HUES64 (cell line): ENCODE measurements around the gene OR4Q2. TPM values are rescaled to one million over a fixed set of nuclear protein-coding genes. Genes with fewer than 3 reads are reported as not detected.
"Not testable (repeated sequence)": the region's sequence is repeated elsewhere in the genome, so short reads cannot be mapped to it uniquely, and the experiment has no call there.

Experiments used
- H3K27ac ChIP-seq: 2 replicates; pipeline ENCODE4 v1.7.0; 2013; ENCODE audit warnings: low read depth, low read length, inconsistent platforms
- H3K27me3 ChIP-seq: 2 replicates; pipeline ENCODE4 v1.6.1; 2013; ENCODE audit warnings: mild to moderate bottlenecking, low read length; ENCODE audit not compliant: insufficient read depth
- H3K36me3 ChIP-seq: 2 replicates; pipeline ENCODE4 v1.6.1; 2013; ENCODE audit warnings: mild to moderate bottlenecking, low read length; ENCODE audit not compliant: insufficient read depth
- H3K4me1 ChIP-seq: 2 replicates; pipeline ENCODE4 v1.6.1; 2013; ENCODE audit warnings: mild to moderate bottlenecking, low read length, moderate library complexity; ENCODE audit not compliant: insufficient read depth
- H3K4me3 ChIP-seq: 2 replicates; pipeline ENCODE4 v1.5.1; 2013; ENCODE audit warnings: mild to moderate bottlenecking, low read length, moderate library complexity
- H3K9ac ChIP-seq: 2 replicates; pipeline ENCODE4 v1.6.1; 2013; ENCODE audit warnings: mild to moderate bottlenecking, low read depth, low read length
- H3K9me3 ChIP-seq: 2 replicates; pipeline ENCODE4 v1.6.1; 2013; ENCODE audit warnings: low read depth, low read length; ENCODE audit not compliant: insufficient read depth
- WGBS: fragments of 150-250, 120-280 bp; methylation state at CpG from one replicate; pipeline ENCODE4 v1.1.7; 2013; ENCODE audit warnings: missing lambda C conversion rate; 5-methylcytosine and 5-hydroxymethylcytosine counted together
- polyA plus RNA-seq, 2 experiments: library from polyadenylated mRNA; stranded (reverse); fragments of 50-300 nt; gene quantifications; one replicate each; pipeline ENCODE4 v1.2.3, GENCODE V29; 2013

The OR4Q2 gene
- polyA plus RNA-seq (2013, experiment 1 of 2): not detected
- polyA plus RNA-seq (2013, experiment 2 of 2): not detected

DNA sequence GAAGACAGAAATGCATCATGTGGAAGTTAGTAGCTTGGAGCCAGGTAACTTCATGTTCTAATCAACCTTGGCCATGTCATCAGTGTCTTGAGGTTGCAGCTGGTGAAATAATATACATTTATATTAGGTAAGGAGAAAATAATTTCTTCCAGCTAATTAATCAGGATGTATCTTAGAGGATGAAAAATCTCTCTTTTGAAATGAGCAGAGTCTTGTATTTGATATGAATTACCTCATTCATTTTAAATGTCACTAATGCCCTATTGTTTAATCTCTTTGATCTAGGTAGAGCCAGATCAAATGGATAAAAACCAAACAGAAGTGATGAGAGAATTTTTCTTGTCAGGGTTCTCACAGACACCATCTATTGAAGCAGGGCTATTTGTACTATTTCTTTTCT is at the start of gene OR4Q2:
Gene OR4Q2 (plus strand): TSS at position 301 of the 400 bp plus-strand sequence.
- Histone ChIP-seq H3K4me1 (no peaks in the 10 kb centered on the region), H3K4me3 (no peak within 1 kb of the TSS), H3K36me3 (no peaks in the 10 kb centered on the region), H3K9me3 (peaks cover 95% of the 10 kb centered on the region), H3K27ac (no peak within 1 kb of the TSS), H3K27me3 (no peaks in the 10 kb centered on the region), H3K9ac (no peak within 1 kb of the TSS)

DNA sequence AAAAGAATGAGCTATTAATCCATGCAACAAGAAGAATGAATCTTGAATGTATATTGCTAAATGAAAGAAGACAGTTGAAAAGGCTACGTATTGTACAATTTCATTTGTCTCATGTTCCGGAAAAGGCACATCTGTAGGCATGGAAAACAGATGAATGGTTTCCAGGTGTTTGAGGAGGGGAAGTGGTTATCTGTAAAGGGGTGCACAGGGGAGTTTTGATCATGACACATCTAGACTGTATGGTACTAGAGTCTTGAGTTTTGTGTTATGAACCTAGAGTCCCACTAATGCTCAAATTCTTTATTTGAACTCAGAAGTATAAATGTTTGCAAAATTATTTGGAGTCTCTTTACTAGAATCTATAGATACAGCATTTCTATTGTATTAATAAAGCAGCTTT is 32.2 kb upstream of the OR4Q2 start:
- H3K27ac ChIP-seq, H3K4me3 ChIP-seq, H3K9ac ChIP-seq, H3K27me3 ChIP-seq, H3K36me3 ChIP-seq, H3K4me1 ChIP-seq: not testable (repeated sequence)
- 44% methylated on average over 2 of the region's 2 CpGs for WGBS
- H3K9me3 ChIP-seq: peaks cover 56% of the 10 kb centered on the region

DNA sequence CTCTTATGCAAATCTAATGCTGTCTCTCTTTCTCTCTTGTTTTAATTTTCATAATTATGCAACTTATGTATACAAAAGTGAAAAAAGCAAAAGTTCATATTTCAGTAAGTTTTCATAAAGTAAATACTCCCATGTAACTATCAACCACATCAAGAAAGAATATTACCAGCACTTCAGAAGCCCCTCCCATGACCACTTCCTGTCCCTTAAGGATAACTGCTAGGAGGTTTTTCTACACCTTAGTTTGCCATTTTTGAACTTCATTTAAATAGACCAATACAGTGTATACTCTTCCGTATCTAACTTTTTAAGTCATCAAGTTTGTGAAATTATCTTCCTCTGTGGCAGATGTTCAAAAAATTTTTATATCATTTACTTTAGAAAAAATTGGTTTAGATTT is 27.1 kb upstream of the OR4Q2 start:
- H3K4me1 ChIP-seq: no peaks in the 10 kb centered on the region
- no peak overlapping the region for H3K4me3 ChIP-seq
- peaks cover 76% of the 10 kb centered on the region for H3K9me3 ChIP-seq
- H3K36me3 ChIP-seq: no peaks in the 10 kb centered on the region
- H3K27me3 ChIP-seq: no peaks in the 10 kb centered on the region
- H3K27ac ChIP-seq: no peak overlapping the region
- no CpG with 5 or more reads among the region's 1 CpG for WGBS
- H3K9ac ChIP-seq: no peak overlapping the region

DNA sequence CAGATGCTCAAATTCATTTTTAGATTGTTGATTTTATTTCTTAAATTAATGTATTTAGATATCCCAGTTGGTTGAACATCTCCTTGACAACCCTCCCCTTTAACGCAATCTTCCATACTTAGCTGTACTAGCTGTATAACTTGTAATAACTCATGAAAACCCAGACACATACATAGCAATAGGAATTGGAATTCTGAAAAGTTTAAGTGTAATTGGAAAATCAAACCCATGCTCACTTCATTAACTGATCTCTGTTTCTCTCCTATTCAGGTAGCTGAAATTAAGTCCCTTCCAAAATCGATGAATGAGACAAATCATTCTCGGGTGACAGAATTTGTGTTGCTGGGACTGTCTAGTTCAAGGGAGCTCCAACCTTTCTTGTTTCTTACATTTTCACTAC is 26.7 kb upstream of the OR4Q2 start, which contains the start of gene OR4K15:
Gene OR4K15 (plus strand): TSS at position 301 of the 400 bp plus-strand sequence. CDS start 0 bp downstream, at position 301.
- Histone ChIP-seq H3K9me3 (peaks cover 77% of the 10 kb centered on the region), H3K4me1 (no peaks in the 10 kb centered on the region), H3K4me3 (no peak within 1 kb of the TSS), H3K36me3 (no peaks in the 10 kb centered on the region), H3K27me3 (no peaks in the 10 kb centered on the region), H3K27ac (no peak within 1 kb of the TSS), H3K9ac (no peak within 1 kb of the TSS)
- WGBS: 100% methylated on average over 3 of the region's 3 CpGs

DNA sequence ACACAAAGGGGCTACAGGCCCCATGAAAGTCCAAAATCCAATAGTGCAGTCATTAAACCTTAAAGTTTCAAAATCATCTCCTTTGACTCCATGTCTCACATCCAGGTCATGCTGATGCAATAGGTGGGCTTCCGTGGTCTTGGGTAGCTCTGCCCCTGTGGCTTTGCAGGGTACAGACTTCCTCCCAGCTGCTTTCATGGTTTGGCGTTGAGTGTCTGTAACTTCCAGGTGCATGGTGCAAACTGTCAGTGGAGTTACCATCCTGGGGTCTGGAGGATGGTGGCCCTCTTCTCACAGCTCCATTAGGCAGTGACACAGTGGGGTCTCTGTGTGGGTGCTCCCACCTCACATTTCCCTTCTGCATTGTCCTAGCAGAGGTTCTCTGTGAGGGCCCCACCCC is 8.5 kb upstream of the OR4Q2 start:
- Histone ChIP-seq H3K36me3 (no peaks in the 10 kb centered on the region), H3K4me3 (no peak overlapping the region), H3K27me3 (no peaks in the 10 kb centered on the region), H3K9me3 (peaks cover 94% of the 10 kb centered on the region), H3K4me1 (no peaks in the 10 kb centered on the region), H3K27ac (no peak overlapping the region), H3K9ac (no peak overlapping the region)
- 62% methylated on average over 2 of the region's 2 CpGs for WGBS

DNA sequence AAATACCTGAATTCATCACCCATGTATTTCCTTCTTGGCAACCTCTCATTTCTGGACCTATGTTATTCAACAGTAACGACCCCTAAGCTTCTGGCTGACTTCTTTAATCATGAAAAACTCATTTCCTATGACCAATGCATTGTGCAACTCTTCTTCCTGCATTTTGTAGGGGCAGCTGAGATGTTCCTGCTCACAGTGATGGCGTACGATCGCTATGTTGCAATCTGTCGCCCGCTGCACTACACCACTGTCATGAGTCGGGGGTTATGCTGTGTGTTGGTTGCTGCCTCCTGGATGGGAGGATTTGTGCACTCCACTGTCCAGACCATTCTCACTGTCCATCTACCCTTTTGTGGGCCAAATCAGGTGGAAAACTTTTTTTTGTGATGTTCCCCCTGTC is 356 bp downstream of the OR4Q2 start:
- Histone ChIP-seq H3K4me3 (no peak overlapping the region), H3K4me1 (no peaks in the 10 kb centered on the region), H3K9ac (no peak overlapping the region), H3K36me3 (no peaks in the 10 kb centered on the region), H3K27ac (no peak overlapping the region), H3K9me3 (peaks cover 96% of the 10 kb centered on the region), H3K27me3 (no peaks in the 10 kb centered on the region)
- WGBS: 80% methylated on average over 7 of the region's 7 CpGs

DNA sequence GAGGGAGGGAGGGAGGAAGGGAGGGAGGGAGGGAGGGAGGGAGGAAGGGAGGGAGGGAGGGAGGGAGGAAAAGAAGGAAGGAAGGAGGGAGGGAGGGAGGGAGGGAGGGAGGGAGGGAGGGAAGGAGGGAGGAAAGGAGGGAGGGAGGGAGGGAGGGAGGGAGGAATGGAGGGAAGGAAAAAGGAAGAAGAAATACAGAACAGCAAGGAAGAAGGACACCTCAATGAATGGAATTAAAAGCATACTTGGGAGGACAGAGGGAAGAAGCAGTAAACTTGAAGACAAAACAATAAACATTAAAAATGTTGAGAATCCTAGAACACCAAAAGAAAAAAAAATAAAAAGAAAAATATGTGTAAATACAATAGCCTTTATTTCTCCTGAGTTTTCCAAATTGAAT is 6.2 kb downstream of the OR4Q2 start:
- H3K4me3 ChIP-seq: no peak overlapping the region
- no peak overlapping the region for H3K27ac ChIP-seq
- H3K9me3 ChIP-seq: peaks cover 88% of the 10 kb centered on the region
- H3K27me3 ChIP-seq: no peaks in the 10 kb centered on the region
- no peak overlapping the region for H3K9ac ChIP-seq
- no peaks in the 10 kb centered on the region for H3K36me3 ChIP-seq
- H3K4me1 ChIP-seq: no peaks in the 10 kb centered on the region

DNA sequence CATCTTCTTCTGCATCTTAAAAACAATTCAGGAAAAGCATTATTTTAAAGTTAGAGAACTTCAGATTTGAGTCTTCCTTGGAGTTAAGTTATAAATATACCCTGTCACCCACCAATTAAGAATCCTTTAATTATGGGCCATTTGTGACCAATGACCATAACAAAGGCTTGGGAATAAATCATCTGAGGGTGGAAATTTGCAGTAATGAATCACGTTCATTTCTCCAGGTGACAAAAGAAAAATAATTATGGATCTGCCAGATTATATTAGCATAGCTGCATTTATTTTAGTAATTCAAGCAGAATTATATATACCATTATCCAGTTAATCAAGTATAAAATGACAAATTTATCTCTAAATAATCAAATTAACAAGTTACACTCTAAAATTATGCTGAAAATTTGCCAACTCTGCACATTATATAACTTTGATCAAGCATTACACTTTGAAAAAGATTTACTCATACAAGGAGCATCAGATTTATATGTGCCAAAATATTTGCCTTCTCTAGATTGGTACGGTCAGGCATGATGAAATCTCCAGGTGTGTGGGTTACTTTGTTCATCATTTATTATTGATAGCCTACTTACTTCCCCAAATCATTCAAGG is 17.4 kb downstream of the OR4Q2 start, which contains the start of gene OR4K14:
Gene OR4K14 (minus strand): TSS at position 51 of the 609 bp plus-strand sequence. CDS start 4,114 bp downstream, outside the sequence.
- no peaks in the 10 kb centered on the region for H3K36me3 ChIP-seq
- 44% methylated on average over 1 of the region's 2 CpGs for WGBS
- no peaks in the 10 kb centered on the region for H3K27me3 ChIP-seq
- no peak within 1 kb of the TSS for H3K9ac ChIP-seq
- no peaks in the 10 kb centered on the region for H3K4me1 ChIP-seq
- H3K4me3 ChIP-seq: no peak within 1 kb of the TSS
- peaks cover 96% of the 10 kb centered on the region for H3K9me3 ChIP-seq
- H3K27ac ChIP-seq: no peak within 1 kb of the TSS

DNA sequence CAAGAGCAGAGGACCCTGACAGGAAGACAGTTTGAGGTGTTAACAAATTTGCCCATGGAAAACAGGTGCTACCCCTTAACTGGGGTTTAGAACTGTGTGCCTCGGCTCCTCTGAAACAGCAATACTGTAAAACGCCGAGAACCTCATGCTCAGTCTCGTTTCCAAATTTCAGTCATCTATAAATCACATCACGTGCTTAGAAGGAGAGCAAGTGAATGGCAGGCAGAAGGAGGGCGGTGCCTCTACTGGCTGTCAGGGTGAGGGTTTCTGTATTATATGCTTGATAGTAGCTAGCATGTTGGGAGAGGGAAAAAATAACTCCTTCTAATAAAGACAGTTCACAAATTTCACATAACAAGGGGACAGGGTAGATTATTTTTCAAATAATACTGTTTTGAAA is 29.1 kb downstream of the OR4Q2 start:
- Histone ChIP-seq H3K9me3 (peaks cover 97% of the 10 kb centered on the region), H3K27me3 (no peaks in the 10 kb centered on the region), H3K36me3 (no peaks in the 10 kb centered on the region), H3K4me1 (no peaks in the 10 kb centered on the region), H3K9ac (no peak overlapping the region), H3K27ac (no peak overlapping the region), H3K4me3 (no peak overlapping the region)
- WGBS: 85% methylated on average over 4 of the region's 6 CpGs

DNA sequence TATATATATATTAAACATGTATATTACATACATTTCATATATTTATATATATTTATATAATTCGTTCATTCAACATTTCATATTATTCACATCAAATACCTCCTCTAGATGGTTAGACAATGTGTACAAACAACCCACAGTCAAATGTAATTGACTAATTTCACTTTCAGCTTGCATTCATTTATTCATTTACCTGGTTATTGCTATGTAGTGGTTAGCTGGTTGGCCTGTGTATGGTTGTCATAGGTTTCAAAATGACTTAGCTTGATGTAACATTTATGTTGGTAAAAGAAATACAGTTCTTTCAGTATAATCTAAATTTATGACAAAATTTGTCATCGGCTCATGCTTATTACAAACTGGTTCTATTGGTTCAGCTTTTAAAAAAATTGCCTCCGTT is 33.5 kb downstream of the OR4Q2 start:
- no peaks in the 10 kb centered on the region for H3K27me3 ChIP-seq
- 50% methylated on average over 2 of the region's 3 CpGs for WGBS
- H3K9ac ChIP-seq: no peak overlapping the region
- H3K9me3 ChIP-seq: peaks cover 63% of the 10 kb centered on the region
- no peaks in the 10 kb centered on the region for H3K4me1 ChIP-seq
- H3K27ac ChIP-seq: no peak overlapping the region
- no peaks in the 10 kb centered on the region for H3K36me3 ChIP-seq
- no peak overlapping the region for H3K4me3 ChIP-seq

DNA sequence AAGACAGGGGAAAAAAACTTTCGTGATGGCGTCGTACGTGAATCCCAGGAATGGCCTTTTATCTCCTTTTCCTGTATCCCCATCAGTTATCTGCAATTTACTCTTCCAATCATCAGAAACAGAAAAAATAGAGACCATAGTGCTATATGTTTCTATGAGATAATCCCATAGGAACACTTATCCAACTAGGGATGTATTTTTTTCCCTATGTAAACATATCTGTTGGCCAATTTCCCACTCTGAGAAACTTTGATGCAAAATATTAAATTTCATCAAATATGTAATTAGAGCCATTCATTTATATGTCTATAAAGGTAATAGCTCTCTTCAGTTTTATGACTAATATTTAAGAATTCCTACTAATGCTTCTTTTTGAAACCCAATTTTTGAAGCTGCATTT is 34.0 kb downstream of the OR4Q2 start, which contains the start of gene OR4K13:
Gene OR4K13 (minus strand): TSS at position 101 of the 400 bp plus-strand sequence. CDS start 1,280 bp downstream, outside the sequence.
- peaks cover 58% of the 10 kb centered on the region for H3K9me3 ChIP-seq
- 100% methylated on average over 4 of the region's 4 CpGs for WGBS
- H3K4me3 ChIP-seq: no peak within 1 kb of the TSS
- H3K4me1 ChIP-seq: no peaks in the 10 kb centered on the region
- H3K27me3 ChIP-seq: no peaks in the 10 kb centered on the region
- no peak within 1 kb of the TSS for H3K27ac ChIP-seq
- no peak within 1 kb of the TSS for H3K9ac ChIP-seq
- no peaks in the 10 kb centered on the region for H3K36me3 ChIP-seq

DNA sequence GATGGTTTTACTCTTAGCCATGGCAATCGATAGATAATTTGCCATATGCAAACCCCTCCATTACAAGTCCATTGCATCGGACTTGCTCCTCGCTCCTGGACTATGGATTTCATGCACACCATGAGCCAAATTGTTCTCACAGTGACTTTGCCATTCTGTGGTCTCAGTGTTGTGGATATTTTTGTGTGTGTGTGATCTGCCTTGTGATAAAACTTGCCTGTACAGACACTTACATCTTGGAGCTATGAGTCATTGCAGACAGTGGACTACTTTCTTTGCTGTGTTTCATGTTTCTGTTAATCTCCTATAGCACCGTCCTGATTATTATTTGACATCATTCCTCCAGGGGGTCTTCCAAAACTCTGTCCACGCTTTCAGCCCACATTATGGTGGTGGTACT is 42.3 kb downstream of the OR4Q2 start:
- peaks cover 68% of the 10 kb centered on the region for H3K9me3 ChIP-seq

More for the DNA sequence above, 42.3 kb downstream of the OR4Q2 start:
- Histone ChIP-seq H3K4me3 (no peak overlapping the region; the same call in 1 of the 2 replicates), H3K4me1 (no peaks in the 10 kb centered on the region), H3K9ac (no peak overlapping the region), H3K27ac (no peak overlapping the region), H3K27me3 (no peaks in the 10 kb centered on the region), H3K36me3 (no peaks in the 10 kb centered on the region)
- 69% methylated on average over 5 of the region's 5 CpGs for WGBS
